GM23248 (cell line): ENCODE measurements around the gene GAREM1. TPM values are rescaled to one million over a fixed set of nuclear protein-coding genes. Genes with fewer than 3 reads are reported as not detected.

Experiments used
- DNase-seq: peaks from one replicate; pipeline ENCODE4 v3.0.0-alpha.2; 2015
- H2AFZ ChIP-seq: fragments of 200-600 bp; sonication (generic); 2 replicates; pipeline ENCODE4 v1.6.1; 2016; ENCODE audit warnings: antibody characterized with exemption
- H3F3A ChIP-seq: fragments of 200-600 bp; sonication (generic); 2 replicates; pipeline ENCODE4 v1.6.1; 2016; ENCODE audit warnings: mild to moderate bottlenecking, antibody characterized with exemption, mixed run types; ENCODE audit not compliant: insufficient read depth
- H3K27ac ChIP-seq: fragments of 200-600 bp; sonication (generic); 2 replicates; pipeline ENCODE4 v1.5.1; 2016; ENCODE audit warnings: mild to moderate bottlenecking
- H3K27me3 ChIP-seq: fragments of 200-600 bp; sonication (generic); replicated peaks from 2 replicates; pipeline ENCODE4 v1.6.1; 2016; ENCODE audit warnings: mild to moderate bottlenecking; ENCODE audit not compliant: insufficient read depth
- H3K36me3 ChIP-seq: fragments of 200-600 bp; sonication (generic); 2 replicates; pipeline ENCODE4 v1.6.1; 2016; ENCODE audit warnings: low read depth, mild to moderate bottlenecking
- H3K4me1 ChIP-seq: fragments of 200-600 bp; sonication (generic); 2 replicates; pipeline ENCODE4 v1.6.1; 2016; ENCODE audit warnings: mild to moderate bottlenecking; ENCODE audit not compliant: insufficient read depth
- H3K4me2 ChIP-seq: fragments of 200-600 bp; sonication (generic); one replicate; pipeline ENCODE4 v1.6.1; 2016; ENCODE audit warnings: mild to moderate bottlenecking; ENCODE audit not compliant: unreplicated experiment
- H3K4me3 ChIP-seq: fragments of 200-600 bp; sonication (generic); 2 replicates; pipeline ENCODE4 v1.5.1; 2016; ENCODE audit warnings: mild to moderate bottlenecking
- H3K79me2 ChIP-seq: fragments of 200-600 bp; sonication (generic); 2 replicates; pipeline ENCODE4 v1.6.1; 2016; ENCODE audit warnings: mild to moderate bottlenecking; ENCODE audit not compliant: insufficient read depth
- H3K9ac ChIP-seq: fragments of 200-600 bp; sonication (generic); 2 replicates; pipeline ENCODE4 v1.6.1; 2016; ENCODE audit warnings: mild to moderate bottlenecking
- H3K9me2 ChIP-seq: fragments of 200-600 bp; sonication (generic); 2 replicates; pipeline ENCODE4 v1.6.1; 2016; ENCODE audit warnings: mixed run types, mild to moderate bottlenecking, moderate library complexity; ENCODE audit not compliant: insufficient read depth
- H3K9me3 ChIP-seq: fragments of 200-600 bp; sonication (generic); one replicate; pipeline ENCODE4 v1.6.1; 2017; ENCODE audit warnings: low read depth
- H4K20me1 ChIP-seq: fragments of 200-600 bp; sonication (generic); 2 replicates; pipeline ENCODE4 v1.6.0; 2016; ENCODE audit not compliant: insufficient read depth
- EZH2 ChIP-seq: fragments of 200-600 bp; sonication (generic); IDR thresholded peaks from 2 replicates; pipeline ENCODE4 v1.6.1; 2018; ENCODE audit warnings: antibody characterized with exemption, mild to moderate bottlenecking; ENCODE audit not compliant: insufficient read depth, poor library complexity, severe bottlenecking
- EZH2phosphoT487 ChIP-seq: fragments of 200-600 bp; sonication (generic); IDR thresholded peaks from 2 replicates; pipeline ENCODE4 v1.6.1; 2018; ENCODE audit warnings: antibody characterized with exemption, moderate library complexity, mild to moderate bottlenecking, low read depth; ENCODE audit not compliant: insufficient read depth
- WGBS, 2 experiments: methylation state at CpG; one replicate each; pipeline ENCODE4 v1.1.6; 2015 to 2017; ENCODE audit warnings: low lambda C conversion rate in 2 of 2, low coverage in 1 of 2; ENCODE audit errors: missing lambda C conversion rate in 2 of 2; 5-methylcytosine and 5-hydroxymethylcytosine counted together
- in situ Hi-C: fragments of 300-500 bp; cut with MboI; formaldehyde crosslinking; loops from 2 replicates; pipeline ENCODE4 v1.15.0; 2020
- polyA plus RNA-seq: library from polyadenylated mRNA; unstranded; fragments of >200 nt; fragmentation: Nextera tagmentation; extraction: Ambion mirVana; gene quantifications from 2 replicates; pipeline ENCODE4 v1.2.1, GENCODE V29; 2016
- total RNA-seq: library from RNA; depleted of rRNA; stranded (reverse); fragments of >200 nt; shearing (Covaris generic); gene quantifications from 2 replicates; pipeline ENCODE4 v1.2.3, GENCODE V29; 2014

The GAREM1 gene
- total and polyA plus RNA-seq, 2 experiments from 2014 or later, result 0.30 to 1.2 TPM

GRCh38 chr18:32445846-32446245 lies 24.8 kb downstream of the GAREM1 start:
- Histone ChIP-seq H3K9ac (no peak overlapping the region), H3K4me2 (no peak overlapping the region), H3K27me3 (peaks cover 11% of the 10 kb centered on the region; the same call in 1 of the 2 replicates), H3K9me2 (no peaks in the 10 kb centered on the region), H3K79me2 (no peaks in the 10 kb centered on the region), H4K20me1 (no peaks in the 10 kb centered on the region), H3K4me1 (no peaks in the 10 kb centered on the region), H3F3A (no peaks in the 10 kb centered on the region), H2AFZ (no peak overlapping the region), H3K27ac (no peak overlapping the region), H3K4me3 (no peak overlapping the region), H3K36me3 (no peaks in the 10 kb centered on the region), H3K9me3 (no peaks in the 10 kb centered on the region)
- TF ChIP-seq EZH2 (no peak), EZH2phosphoT487 (no peak)
- WGBS, 2 experiments, result 83 to 92% methylated on average over 1 of the region's 1 CpG
- in situ Hi-C loops, result no loop called here
- no peak for DNase-seq

- H3K9ac ChIP-seq, result no peak overlapping the region
- H3K27me3 ChIP-seq, result peaks cover 11% of the 10 kb centered on the region; the same call in 1 of the 2 replicates
- 39 to 43% methylated on average over 5 of the region's 5 CpGs for WGBS, 2 experiments
- in situ Hi-C loops, result no loop called here
- no peak overlapping the region for H3K4me2 ChIP-seq
- H3K4me3 ChIP-seq, result no peak overlapping the region
- H3K27ac ChIP-seq, result no peak overlapping the region
- no peaks in the 10 kb centered on the region for H3F3A ChIP-seq
- no peaks in the 10 kb centered on the region for H3K36me3 ChIP-seq
- H3K79me2 ChIP-seq, result no peaks in the 10 kb centered on the region
- H3K4me1 ChIP-seq, result no peaks in the 10 kb centered on the region
- no peak overlapping the region for H2AFZ ChIP-seq
- H3K9me3 ChIP-seq, result no peaks in the 10 kb centered on the region
- no peaks in the 10 kb centered on the region for H3K9me2 ChIP-seq
- no peak for DNase-seq
- no peaks in the 10 kb centered on the region for H4K20me1 ChIP-seq
- TF ChIP-seq EZH2phosphoT487 (no peak), EZH2 (no peak)
Observed at GRCh38 chr18:32443706-32444215, 26.9 kb downstream of the GAREM1 start.

- Histone ChIP-seq H3F3A (no peaks in the 10 kb centered on the region), H3K4me3 (no peak overlapping the region), H4K20me1 (no peaks in the 10 kb centered on the region), H3K9me2 (no peaks in the 10 kb centered on the region), H2AFZ (no peak overlapping the region), H3K9ac (no peak overlapping the region), H3K27me3 (peaks cover 11% of the 10 kb centered on the region; the same call in 1 of the 2 replicates), H3K79me2 (no peaks in the 10 kb centered on the region), H3K9me3 (no peaks in the 10 kb centered on the region), H3K4me2 (no peak overlapping the region), H3K27ac (no peak overlapping the region), H3K4me1 (no peaks in the 10 kb centered on the region), H3K36me3 (no peaks in the 10 kb centered on the region)
- 20 to 24% methylated on average over 2 of the region's 2 CpGs for WGBS, 2 experiments
- in situ Hi-C loops, result no loop called here
- TF ChIP-seq EZH2phosphoT487 (no peak), EZH2 (no peak)
- no peak for DNase-seq
Observed at GRCh38 chr18:32443033-32443705, 27.5 kb downstream of the GAREM1 start.

- no peaks in the 10 kb centered on the region for H3K4me1 ChIP-seq
- no peaks in the 10 kb centered on the region for H3F3A ChIP-seq
- in situ Hi-C loops, result no loop called here
- no peak overlapping the region for H3K27ac ChIP-seq
- H3K79me2 ChIP-seq, result no peaks in the 10 kb centered on the region
- H3K9me2 ChIP-seq, result no peaks in the 10 kb centered on the region
- TF ChIP-seq EZH2 (no peak), EZH2phosphoT487 (no peak)
- no peak for DNase-seq
- H3K27me3 ChIP-seq, result peaks cover 11% of the 10 kb centered on the region; the same call in 1 of the 2 replicates
- no peak overlapping the region for H3K9ac ChIP-seq
- H3K36me3 ChIP-seq, result no peaks in the 10 kb centered on the region
- no peak overlapping the region for H2AFZ ChIP-seq
- H3K4me3 ChIP-seq, result no peak overlapping the region
- H3K4me2 ChIP-seq, result no peak overlapping the region
- H3K9me3 ChIP-seq, result no peaks in the 10 kb centered on the region
- H4K20me1 ChIP-seq, result no peaks in the 10 kb centered on the region
Observed at GRCh38 chr18:32442575-32442974, 28.1 kb downstream of the GAREM1 start.

- no peaks in the 10 kb centered on the region for H4K20me1 ChIP-seq
- no peak overlapping the region for H3K4me3 ChIP-seq
- peaks cover 11% of the 10 kb centered on the region; the same call in 1 of the 2 replicates for H3K27me3 ChIP-seq
- no peak overlapping the region for H3K9ac ChIP-seq
- DNase-seq, result no peak
- no peaks in the 10 kb centered on the region for H3K4me1 ChIP-seq
- no peak overlapping the region for H3K4me2 ChIP-seq
- in situ Hi-C loops, result no loop called here
- no peaks in the 10 kb centered on the region for H3K9me3 ChIP-seq
- TF ChIP-seq EZH2, result no peak
- no peak for TF ChIP-seq EZH2phosphoT487
- no peak overlapping the region for H2AFZ ChIP-seq
- no peaks in the 10 kb centered on the region for H3K79me2 ChIP-seq
- WGBS, 2 experiments, result 62 to 67% methylated on average over 8 of the region's 8 CpGs
- no peaks in the 10 kb centered on the region for H3K9me2 ChIP-seq
- no peaks in the 10 kb centered on the region for H3K36me3 ChIP-seq
- H3F3A ChIP-seq, result no peaks in the 10 kb centered on the region
- H3K27ac ChIP-seq, result no peak overlapping the region
Observed at GRCh38 chr18:32441533-32441932, 29.1 kb downstream of the GAREM1 start.
